HepG2 (cell line): Measurements from ENCODE around the gene CDC34. TPM values are rescaled to one million over a fixed set of nuclear protein-coding genes. Genes with fewer than 3 reads are reported as not detected.

ENCODE experiments used
- GABPA ChIP-seq, 2 experiments: IDR thresholded peaks; 2 replicates each; pipeline ENCODE4 v1.6.1; 2011 to 2016; ENCODE audit warnings: low read depth in 2 of 2, low read length in 1 of 2, missing biosample characterization in 1 of 2, missing genetic modification characterization in 1 of 2
- GABPB1 ChIP-seq: IDR thresholded peaks from 2 replicates; pipeline ENCODE4 v1.6.1; 2016; ENCODE audit warnings: mild to moderate bottlenecking, missing genetic modification reagents, moderate library complexity, missing compliant biosample characterization
- GFI1 ChIP-seq: sonication (generic); formaldehyde crosslinking; IDR thresholded peaks from 2 replicates; pipeline ENCODE4 v1.5.0; 2020; ENCODE audit warnings: missing genetic modification reagents, mild to moderate bottlenecking, borderline replicate concordance
- GTF2F1 ChIP-seq: fragments of 150-350 bp; IDR thresholded peaks from 2 replicates; pipeline ENCODE4 v1.6.1; 2014; ENCODE audit warnings: low read length
- HIC2 ChIP-seq: sonication (generic); formaldehyde crosslinking; IDR thresholded peaks from 2 replicates; pipeline ENCODE4 v1.9.0; 2022; ENCODE audit warnings: low read depth, missing genetic modification reagents
- IKZF1 ChIP-seq: fragments of 450-650 bp; IDR thresholded peaks from 2 replicates; pipeline ENCODE4 v1.7.1; 2016
- NBN ChIP-seq: fragments of 450-650 bp; conservative IDR thresholded peaks from 2 replicates; pipeline ENCODE4 v1.6.1; 2017
- REL ChIP-seq: sonication (generic); formaldehyde crosslinking; conservative IDR thresholded peaks from 2 replicates; pipeline ENCODE4 v1.8.0; 2022; ENCODE audit warnings: mild to moderate bottlenecking, missing genetic modification reagents, moderate library complexity
- RELA ChIP-seq: sonication (generic); formaldehyde crosslinking; IDR thresholded peaks from 2 replicates; pipeline ENCODE4 v1.4.0; 2020; ENCODE audit warnings: missing genetic modification reagents
- TP53 ChIP-seq: sonication (generic); formaldehyde crosslinking; conservative IDR thresholded peaks from 2 replicates; pipeline ENCODE4 v1.4.0; 2020; ENCODE audit warnings: missing genetic modification reagents
- XRCC5 ChIP-seq: fragments of 200-400 bp; formaldehyde crosslinking; optimal IDR thresholded peaks from 2 replicates; pipeline ENCODE3; 2017; ENCODE audit warnings: mild to moderate bottlenecking, low read length
- ZBTB25 ChIP-seq: IDR thresholded peaks from 2 replicates; pipeline ENCODE4 v1.6.1; 2018; ENCODE audit warnings: missing genetic modification reagents
- ZNF354B ChIP-seq: sonication (generic); formaldehyde crosslinking; IDR thresholded peaks from 2 replicates; pipeline ENCODE4 v1.8.0; 2022; ENCODE audit warnings: mild to moderate bottlenecking, missing genetic modification reagents
- ZNF589 ChIP-seq: sonication (generic); formaldehyde crosslinking; conservative IDR thresholded peaks from 2 replicates; pipeline ENCODE4 v1.8.0; 2022; ENCODE audit warnings: mild to moderate bottlenecking, moderate library complexity, missing genetic modification reagents
- ZNF605 ChIP-seq: sonication (generic); formaldehyde crosslinking; IDR thresholded peaks from 2 replicates; pipeline ENCODE4 v1.8.0; 2022; ENCODE audit warnings: mild to moderate bottlenecking, missing genetic modification reagents
- ZNF790 ChIP-seq: sonication (generic); formaldehyde crosslinking; IDR thresholded peaks from 2 replicates; pipeline ENCODE4 v1.8.0; 2022; ENCODE audit warnings: missing genetic modification reagents, mild to moderate bottlenecking, borderline replicate concordance
- polyA plus RNA-seq, 8 experiments: library from polyadenylated mRNA; depleted of rRNA in 3 of 8; stranded (reverse) in 7 of 8; unstranded in 1 of 8; fragments of >200 nt; fragmentation: Illumina TruSeq in 4 of 8; extraction: Trizol in 4 of 8; gene quantifications; 2 replicates each; pipeline versions ENCODE4 v1.2.1 to v1.2.3, GENCODE V29; 2011 to 2016; ENCODE audit warnings: low read depth in 4 of 8, missing spikeins in 1 of 8, mixed read lengths in 1 of 8; ENCODE audit not compliant: insufficient read depth in 1 of 8
- total RNA-seq, 5 experiments: library from RNA; depleted of rRNA; stranded (reverse); fragments of >200 nt; fragmentation: Illumina TruSeq; extraction: Trizol; gene quantifications; 2 replicates each; pipeline ENCODE4 v1.2.3, GENCODE V29; 2016; ENCODE audit warnings: low read depth in 1 of 5
- TF ChIP-seq, protein P1 (sequence below): sonication (generic); formaldehyde crosslinking; conservative IDR thresholded peaks from 2 replicates; pipeline ENCODE4 v1.5.0; 2020; ENCODE audit warnings: missing genetic modification reagents
- TF ChIP-seq, protein P2 (sequence below): sonication (generic); formaldehyde crosslinking; IDR thresholded peaks from 2 replicates; pipeline ENCODE4 v1.9.0; 2021; ENCODE audit warnings: missing genetic modification reagents, mild to moderate bottlenecking, borderline replicate concordance
- TF ChIP-seq, protein P3 (sequence below): sonication (generic); formaldehyde crosslinking; IDR thresholded peaks from 2 replicates; pipeline ENCODE4 v1.5.0; 2020; ENCODE audit warnings: mild to moderate bottlenecking, missing genetic modification reagents, borderline replicate concordance

CDC34 gene
- total and polyA plus RNA-seq, 2 of the 13 experiments (the other 11 are each of a cell fraction or from before 2014, with no cell fraction given) = 138 to 150 TPM

- TF ChIP-seq HIC2 (CRISPR knock-in tag) = no peak
- TF ChIP-seq, protein P1, sequence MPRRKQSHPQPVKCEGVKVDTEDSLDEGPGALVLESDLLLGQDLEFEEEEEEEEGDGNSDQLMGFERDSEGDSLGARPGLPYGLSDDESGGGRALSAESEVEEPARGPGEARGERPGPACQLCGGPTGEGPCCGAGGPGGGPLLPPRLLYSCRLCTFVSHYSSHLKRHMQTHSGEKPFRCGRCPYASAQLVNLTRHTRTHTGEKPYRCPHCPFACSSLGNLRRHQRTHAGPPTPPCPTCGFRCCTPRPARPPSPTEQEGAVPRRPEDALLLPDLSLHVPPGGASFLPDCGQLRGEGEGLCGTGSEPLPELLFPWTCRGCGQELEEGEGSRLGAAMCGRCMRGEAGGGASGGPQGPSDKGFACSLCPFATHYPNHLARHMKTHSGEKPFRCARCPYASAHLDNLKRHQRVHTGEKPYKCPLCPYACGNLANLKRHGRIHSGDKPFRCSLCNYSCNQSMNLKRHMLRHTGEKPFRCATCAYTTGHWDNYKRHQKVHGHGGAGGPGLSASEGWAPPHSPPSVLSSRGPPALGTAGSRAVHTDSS = no peak
- no peak for TF ChIP-seq GFI1 (CRISPR knock-in tag)
- no peak for TF ChIP-seq XRCC5
- TF ChIP-seq ZNF589 (CRISPR knock-in tag) = no peak
- TF ChIP-seq, protein P2, sequence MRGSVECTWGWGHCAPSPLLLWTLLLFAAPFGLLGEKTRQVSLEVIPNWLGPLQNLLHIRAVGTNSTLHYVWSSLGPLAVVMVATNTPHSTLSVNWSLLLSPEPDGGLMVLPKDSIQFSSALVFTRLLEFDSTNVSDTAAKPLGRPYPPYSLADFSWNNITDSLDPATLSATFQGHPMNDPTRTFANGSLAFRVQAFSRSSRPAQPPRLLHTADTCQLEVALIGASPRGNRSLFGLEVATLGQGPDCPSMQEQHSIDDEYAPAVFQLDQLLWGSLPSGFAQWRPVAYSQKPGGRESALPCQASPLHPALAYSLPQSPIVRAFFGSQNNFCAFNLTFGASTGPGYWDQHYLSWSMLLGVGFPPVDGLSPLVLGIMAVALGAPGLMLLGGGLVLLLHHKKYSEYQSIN (CRISPR knock-in tag) = no peak
- TF ChIP-seq, protein P3, sequence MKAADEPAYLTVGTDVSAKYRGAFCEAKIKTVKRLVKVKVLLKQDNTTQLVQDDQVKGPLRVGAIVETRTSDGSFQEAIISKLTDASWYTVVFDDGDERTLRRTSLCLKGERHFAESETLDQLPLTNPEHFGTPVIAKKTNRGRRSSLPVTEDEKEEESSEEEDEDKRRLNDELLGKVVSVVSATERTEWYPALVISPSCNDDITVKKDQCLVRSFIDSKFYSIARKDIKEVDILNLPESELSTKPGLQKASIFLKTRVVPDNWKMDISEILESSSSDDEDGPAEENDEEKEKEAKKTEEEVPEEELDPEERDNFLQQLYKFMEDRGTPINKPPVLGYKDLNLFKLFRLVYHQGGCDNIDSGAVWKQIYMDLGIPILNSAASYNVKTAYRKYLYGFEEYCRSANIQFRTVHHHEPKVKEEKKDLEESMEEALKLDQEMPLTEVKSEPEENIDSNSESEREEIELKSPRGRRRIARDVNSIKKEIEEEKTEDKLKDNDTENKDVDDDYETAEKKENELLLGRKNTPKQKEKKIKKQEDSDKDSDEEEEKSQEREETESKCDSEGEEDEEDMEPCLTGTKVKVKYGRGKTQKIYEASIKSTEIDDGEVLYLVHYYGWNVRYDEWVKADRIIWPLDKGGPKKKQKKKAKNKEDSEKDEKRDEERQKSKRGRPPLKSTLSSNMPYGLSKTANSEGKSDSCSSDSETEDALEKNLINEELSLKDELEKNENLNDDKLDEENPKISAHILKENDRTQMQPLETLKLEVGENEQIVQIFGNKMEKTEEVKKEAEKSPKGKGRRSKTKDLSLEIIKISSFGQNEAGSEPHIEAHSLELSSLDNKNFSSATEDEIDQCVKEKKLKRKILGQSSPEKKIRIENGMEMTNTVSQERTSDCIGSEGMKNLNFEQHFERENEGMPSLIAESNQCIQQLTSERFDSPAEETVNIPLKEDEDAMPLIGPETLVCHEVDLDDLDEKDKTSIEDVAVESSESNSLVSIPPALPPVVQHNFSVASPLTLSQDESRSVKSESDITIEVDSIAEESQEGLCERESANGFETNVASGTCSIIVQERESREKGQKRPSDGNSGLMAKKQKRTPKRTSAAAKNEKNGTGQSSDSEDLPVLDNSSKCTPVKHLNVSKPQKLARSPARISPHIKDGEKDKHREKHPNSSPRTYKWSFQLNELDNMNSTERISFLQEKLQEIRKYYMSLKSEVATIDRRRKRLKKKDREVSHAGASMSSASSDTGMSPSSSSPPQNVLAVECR (CRISPR knock-in tag) = no peak
- TF ChIP-seq ZNF605 (CRISPR knock-in tag) = 0 out of 2 replicates have a peak, but pooled peaks have one; percentile 15
- TF ChIP-seq ZNF790 = no peak
- peak; percentile 71; the same call in 1 of the 2 replicates for TF ChIP-seq NBN
- TF ChIP-seq GTF2F1 = no peak
- no peak for TF ChIP-seq ZNF354B (CRISPR knock-in tag)
- TF ChIP-seq RELA (CRISPR knock-in tag) = no peak
- no peak for TF ChIP-seq GABPA (IDR thresholded peaks at IDR 0.05; ENCODE audit: low read depth, low read length)
- TF ChIP-seq GABPA (CRISPR knock-in tag; IDR thresholded peaks at IDR 0.05; ENCODE audit: low read depth) = peak; percentile 31; the same call in 1 of the 2 replicates
- 0 out of 2 replicates have a peak, but pooled peaks have one; percentile 37 for TF ChIP-seq IKZF1
- TF ChIP-seq REL (CRISPR knock-in tag) = no peak
- no peak for TF ChIP-seq GABPB1 (CRISPR knock-in tag)
- no peak for TF ChIP-seq ZBTB25 (CRISPR knock-in tag)
- no peak for TF ChIP-seq TP53
Measured at GRCh38 chr19:493391-494170, 38.0 kb upstream of the CDC34 start (continued).
